KMS-11 (cell line): Measurements from ENCODE around the gene CLIC6.

Source experiments
- H2AFZ ChIP-seq: fragments of 200-600 bp; sonication (generic); 2 replicates; pipeline ENCODE4 v1.6.1; 2016; ENCODE audit warnings: antibody characterized with exemption, mixed run types, low read depth
- H3K27ac ChIP-seq: fragments of 200-600 bp; sonication (generic); 2 replicates; pipeline ENCODE4 v1.6.1; 2016; ENCODE audit warnings: mild to moderate bottlenecking, mixed run types
- H3K27me3 ChIP-seq: fragments of 200-600 bp; sonication (generic); 2 replicates; pipeline ENCODE4 v1.6.1; 2017; ENCODE audit warnings: mild to moderate bottlenecking, low read depth, mixed run types, moderate library complexity; ENCODE audit not compliant: insufficient read depth
- H3K36me3 ChIP-seq: fragments of 200-600 bp; sonication (generic); 2 replicates; pipeline ENCODE4 v1.6.1; 2017; ENCODE audit warnings: mild to moderate bottlenecking, mixed run types; ENCODE audit not compliant: insufficient read depth
- H3K4me1 ChIP-seq: fragments of 200-600 bp; sonication (generic); 2 replicates; pipeline ENCODE4 v1.6.1; 2016; ENCODE audit warnings: mild to moderate bottlenecking, low read depth, mixed run types; ENCODE audit not compliant: poor library complexity, severe bottlenecking
- H3K4me2 ChIP-seq: fragments of 200-600 bp; sonication (generic); 2 replicates; pipeline ENCODE4 v1.7.0; 2016; ENCODE audit warnings: mild to moderate bottlenecking, mixed run types
- H3K4me3 ChIP-seq: fragments of 200-600 bp; sonication (generic); IDR thresholded peaks from 2 replicates; pipeline ENCODE4 v1.6.1; 2017; ENCODE audit warnings: low read depth, low read length, mixed read lengths; ENCODE audit not compliant: insufficient read depth
- H3K79me2 ChIP-seq: fragments of 200-600 bp; sonication (generic); 2 replicates; pipeline ENCODE4 v1.6.1; 2016; ENCODE audit warnings: low read depth, mixed run types; ENCODE audit not compliant: insufficient read depth
- H3K9ac ChIP-seq: fragments of 200-600 bp; sonication (generic); 2 replicates; pipeline ENCODE4 v1.6.1; 2016; ENCODE audit warnings: mild to moderate bottlenecking, mixed run types
- H4K20me1 ChIP-seq: fragments of 200-600 bp; sonication (generic); 2 replicates; pipeline ENCODE4 v1.6.1; 2016; ENCODE audit warnings: mild to moderate bottlenecking, mixed run types; ENCODE audit not compliant: insufficient read depth
- TF ChIP-seq, protein P1 (sequence below): fragments of 200-600 bp; sonication (generic); conservative IDR thresholded peaks from 2 replicates; pipeline ENCODE4 v1.6.1; 2017; ENCODE audit warnings: low read depth, mild to moderate bottlenecking, antibody characterized with exemption, low read length, moderate library complexity, mixed read lengths

Gene CLIC6

DNA sequence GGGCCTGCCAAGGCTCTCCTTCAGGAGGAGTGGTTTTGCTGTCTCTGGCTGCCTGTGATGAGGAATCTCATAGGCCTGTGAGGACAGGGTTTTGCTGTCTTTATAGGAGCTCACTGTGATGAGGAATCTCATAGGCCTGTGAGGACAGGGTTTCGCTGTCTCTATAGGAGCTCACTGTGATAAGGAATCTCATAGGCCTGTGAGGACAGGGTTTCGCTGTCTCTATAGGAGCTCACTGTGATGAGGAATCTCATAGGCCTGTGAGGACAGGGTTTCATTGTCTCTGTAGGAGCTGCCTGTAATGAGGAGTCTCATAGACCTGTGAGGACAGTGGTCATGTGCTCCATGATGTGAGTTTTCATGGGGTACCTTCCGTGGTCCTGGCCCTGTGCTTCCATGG, 29.0 kb downstream of the CLIC6 start:
- no peaks in the 10 kb centered on the region for H3K79me2 ChIP-seq
- no peak overlapping the region for H2AFZ ChIP-seq
- H3K9ac ChIP-seq: no peak overlapping the region
- no peaks in the 10 kb centered on the region for H3K36me3 ChIP-seq
- no peaks in the 10 kb centered on the region for H4K20me1 ChIP-seq
- H3K4me1 ChIP-seq: peaks cover 3% of the 10 kb centered on the region
- H3K4me3 ChIP-seq: no peak overlapping the region
- no peak overlapping the region for H3K27ac ChIP-seq
- no peak overlapping the region for H3K4me2 ChIP-seq
- H3K27me3 ChIP-seq: no peaks in the 10 kb centered on the region
- TF ChIP-seq, protein P1, sequence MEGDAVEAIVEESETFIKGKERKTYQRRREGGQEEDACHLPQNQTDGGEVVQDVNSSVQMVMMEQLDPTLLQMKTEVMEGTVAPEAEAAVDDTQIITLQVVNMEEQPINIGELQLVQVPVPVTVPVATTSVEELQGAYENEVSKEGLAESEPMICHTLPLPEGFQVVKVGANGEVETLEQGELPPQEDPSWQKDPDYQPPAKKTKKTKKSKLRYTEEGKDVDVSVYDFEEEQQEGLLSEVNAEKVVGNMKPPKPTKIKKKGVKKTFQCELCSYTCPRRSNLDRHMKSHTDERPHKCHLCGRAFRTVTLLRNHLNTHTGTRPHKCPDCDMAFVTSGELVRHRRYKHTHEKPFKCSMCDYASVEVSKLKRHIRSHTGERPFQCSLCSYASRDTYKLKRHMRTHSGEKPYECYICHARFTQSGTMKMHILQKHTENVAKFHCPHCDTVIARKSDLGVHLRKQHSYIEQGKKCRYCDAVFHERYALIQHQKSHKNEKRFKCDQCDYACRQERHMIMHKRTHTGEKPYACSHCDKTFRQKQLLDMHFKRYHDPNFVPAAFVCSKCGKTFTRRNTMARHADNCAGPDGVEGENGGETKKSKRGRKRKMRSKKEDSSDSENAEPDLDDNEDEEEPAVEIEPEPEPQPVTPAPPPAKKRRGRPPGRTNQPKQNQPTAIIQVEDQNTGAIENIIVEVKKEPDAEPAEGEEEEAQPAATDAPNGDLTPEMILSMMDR: no peak

DNA sequence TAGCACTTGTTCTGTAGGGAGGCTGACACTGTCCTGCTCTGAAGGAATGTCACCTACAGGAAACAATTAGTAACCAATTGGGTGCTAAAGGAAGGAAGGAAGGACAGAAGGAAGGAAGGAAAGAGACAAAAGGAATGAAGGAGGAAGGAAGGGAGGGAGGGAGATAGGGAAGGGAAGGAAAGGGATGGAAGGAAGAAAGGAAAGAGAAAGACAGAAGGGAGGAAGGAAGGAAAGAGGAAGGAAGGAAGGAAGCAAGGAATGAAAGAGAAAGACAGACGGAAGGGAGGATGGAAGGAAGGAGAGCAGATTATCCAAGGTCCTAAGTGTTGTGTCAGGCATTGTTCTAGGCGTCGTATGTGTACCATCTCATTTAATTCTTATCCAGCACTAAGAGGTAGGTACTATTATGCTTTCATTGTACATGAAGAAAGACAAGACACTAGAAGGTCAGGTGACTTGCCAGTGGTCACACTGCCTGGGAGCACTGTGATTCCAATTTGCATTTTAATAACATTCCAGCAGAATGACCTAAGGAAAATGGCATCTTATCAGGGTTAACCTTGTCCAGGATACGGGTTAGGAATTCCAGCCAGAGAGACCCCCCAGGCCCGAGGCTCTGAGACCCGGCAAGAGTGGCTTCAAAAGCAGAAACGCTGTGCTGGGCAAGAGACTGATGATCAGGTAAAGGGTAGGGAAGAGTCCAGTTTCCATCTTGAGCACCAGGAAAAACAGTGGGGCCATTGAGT, 29.6 kb downstream of the CLIC6 start:
- Histone ChIP-seq H3K4me2 (no peak overlapping the region), H2AFZ (no peak overlapping the region), H3K27me3 (no peaks in the 10 kb centered on the region), H4K20me1 (no peaks in the 10 kb centered on the region), H3K4me1 (peaks cover 3% of the 10 kb centered on the region), H3K79me2 (no peaks in the 10 kb centered on the region), H3K27ac (no peak overlapping the region), H3K4me3 (no peak overlapping the region), H3K9ac (no peak overlapping the region), H3K36me3 (no peaks in the 10 kb centered on the region)
- TF ChIP-seq, protein P1: no peak

DNA sequence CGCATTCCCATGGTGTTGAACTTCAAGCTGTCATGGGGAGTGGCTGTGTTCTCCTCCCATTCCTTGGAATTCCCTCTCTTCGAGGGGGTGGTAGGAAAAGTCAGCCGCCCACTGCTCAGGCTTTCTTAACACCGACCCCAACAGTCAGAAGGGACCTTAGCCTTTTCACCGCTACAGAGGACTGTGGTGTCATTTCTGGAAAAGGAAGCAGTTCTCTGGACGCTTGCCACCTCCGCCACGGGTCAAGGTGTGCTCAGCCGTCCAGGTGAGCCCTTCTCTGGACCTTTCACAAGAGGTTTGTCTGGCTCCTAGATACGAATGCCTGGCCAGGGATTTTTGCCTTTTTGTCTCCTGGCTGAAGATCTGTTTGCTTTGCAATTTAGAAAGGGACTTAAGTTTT, 31.8 kb downstream of the CLIC6 start:
- Histone ChIP-seq H3K79me2 (no peaks in the 10 kb centered on the region), H3K9ac (no peak overlapping the region), H3K4me2 (no peak overlapping the region), H2AFZ (no peak overlapping the region), H3K4me1 (no peaks in the 10 kb centered on the region), H4K20me1 (no peaks in the 10 kb centered on the region), H3K4me3 (no peak overlapping the region), H3K27ac (no peak overlapping the region), H3K27me3 (no peaks in the 10 kb centered on the region), H3K36me3 (no peaks in the 10 kb centered on the region)
- TF ChIP-seq, protein P1: no peak

DNA sequence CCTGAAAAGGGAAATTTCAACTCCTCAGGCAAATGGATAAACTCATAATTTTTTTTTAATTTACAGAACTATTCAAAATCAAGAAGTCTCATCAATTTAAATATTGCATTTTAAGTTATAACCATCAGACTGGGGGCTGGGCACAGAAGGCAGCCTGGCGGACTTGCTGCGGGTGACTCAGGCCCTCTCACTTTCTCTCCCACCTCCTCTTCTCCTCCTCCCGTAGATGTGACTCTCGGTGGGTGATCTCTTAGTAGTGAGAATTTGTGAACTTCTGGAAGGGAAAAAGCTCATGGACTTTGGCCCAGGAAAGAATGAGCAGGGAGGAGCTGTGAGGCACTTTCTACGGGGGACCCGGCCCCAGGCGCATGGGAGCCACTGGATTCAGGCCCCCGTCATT, 32.9 kb downstream of the CLIC6 start:
- Histone ChIP-seq H2AFZ (no peak overlapping the region), H3K4me3 (no peak overlapping the region), H3K4me1 (no peaks in the 10 kb centered on the region), H3K9ac (no peak overlapping the region), H3K27ac (no peak overlapping the region), H3K36me3 (no peaks in the 10 kb centered on the region), H3K27me3 (no peaks in the 10 kb centered on the region), H3K4me2 (no peak overlapping the region), H4K20me1 (no peaks in the 10 kb centered on the region), H3K79me2 (no peaks in the 10 kb centered on the region)
- TF ChIP-seq, protein P1: no peak
